ENCODE results near the gene SF3B2. TPM values are rescaled to one million over a fixed set of nuclear protein-coding genes. Genes with fewer than 3 reads are reported as not detected.

SF3B2 gene
- total and polyA plus RNA-seq, 9 of the 15 experiments (the other 6 are each of a cell fraction or from before 2014, with no cell fraction given): 58.3 to 248 (median 157) TPM

DNA sequence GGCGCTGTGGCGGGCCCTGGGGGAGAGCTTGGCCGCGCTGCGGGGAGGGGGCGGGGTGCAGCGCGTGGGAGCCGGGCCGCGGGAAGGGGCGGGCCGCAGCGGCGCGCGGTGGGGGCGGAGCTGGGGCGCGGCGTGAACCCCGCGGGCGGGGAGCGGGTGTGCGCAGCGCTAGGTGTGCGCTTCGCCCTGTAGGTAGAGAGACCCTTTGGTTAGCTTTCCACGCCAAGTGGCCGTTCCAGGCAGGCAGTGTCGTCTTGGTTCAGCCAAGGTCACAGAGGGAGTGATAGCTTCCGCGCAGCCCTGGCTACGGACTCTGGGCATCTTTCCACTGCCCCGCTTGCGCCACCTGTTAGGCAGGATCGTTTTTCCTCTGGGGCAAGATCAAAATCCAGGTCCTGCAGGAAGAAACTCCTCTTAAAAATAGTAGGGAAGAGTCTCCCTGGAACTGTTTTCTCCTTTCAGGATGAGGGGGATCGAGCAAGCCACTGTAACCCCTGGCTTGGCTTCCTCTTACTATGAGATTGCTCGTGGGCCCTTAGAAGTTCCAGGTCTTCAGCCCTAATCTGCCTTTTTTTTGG is 49.4 kb upstream of the SF3B2 start (continued):
- TF ChIP-seq, protein P1, sequence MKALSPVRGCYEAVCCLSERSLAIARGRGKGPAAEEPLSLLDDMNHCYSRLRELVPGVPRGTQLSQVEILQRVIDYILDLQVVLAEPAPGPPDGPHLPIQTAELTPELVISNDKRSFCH (CRISPR knock-in tag; IDR thresholded peaks at IDR 0.05): no peak
- TF ChIP-seq, protein P1 (tag; IDR thresholded peaks at IDR 0.05): no peak
- peak; percentile 56 to 65; a peak in 2 of 4 replicates for TF ChIP-seq NRF1 (conservative IDR thresholded peaks at IDR 0.05 in 1 of 2, IDR thresholded peaks at IDR 0.05 in 1 of 2)
- TF ChIP-seq, protein P2, sequence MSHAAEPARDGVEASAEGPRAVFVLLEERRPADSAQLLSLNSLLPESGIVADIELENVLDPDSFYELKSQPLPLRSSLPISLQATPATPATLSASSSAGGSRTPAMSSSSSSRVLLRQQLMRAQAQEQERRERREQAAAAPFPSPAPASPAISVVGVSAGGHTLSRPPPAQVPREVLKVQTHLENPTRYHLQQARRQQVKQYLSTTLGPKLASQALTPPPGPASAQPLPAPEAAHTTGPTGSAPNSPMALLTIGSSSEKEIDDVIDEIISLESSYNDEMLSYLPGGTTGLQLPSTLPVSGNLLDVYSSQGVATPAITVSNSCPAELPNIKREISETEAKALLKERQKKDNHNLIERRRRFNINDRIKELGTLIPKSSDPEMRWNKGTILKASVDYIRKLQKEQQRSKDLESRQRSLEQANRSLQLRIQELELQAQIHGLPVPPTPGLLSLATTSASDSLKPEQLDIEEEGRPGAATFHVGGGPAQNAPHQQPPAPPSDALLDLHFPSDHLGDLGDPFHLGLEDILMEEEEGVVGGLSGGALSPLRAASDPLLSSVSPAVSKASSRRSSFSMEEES (CRISPR knock-in tag; IDR thresholded peaks at IDR 0.05): no peak
- no peak for TF ChIP-seq CBX1 (IDR thresholded peaks at IDR 0.05; ENCODE audit: low read depth)
- no peak for TF ChIP-seq PHF20 (IDR thresholded peaks at IDR 0.05; ENCODE audit: partially characterized antibody)
- TF ChIP-seq, protein P3, sequence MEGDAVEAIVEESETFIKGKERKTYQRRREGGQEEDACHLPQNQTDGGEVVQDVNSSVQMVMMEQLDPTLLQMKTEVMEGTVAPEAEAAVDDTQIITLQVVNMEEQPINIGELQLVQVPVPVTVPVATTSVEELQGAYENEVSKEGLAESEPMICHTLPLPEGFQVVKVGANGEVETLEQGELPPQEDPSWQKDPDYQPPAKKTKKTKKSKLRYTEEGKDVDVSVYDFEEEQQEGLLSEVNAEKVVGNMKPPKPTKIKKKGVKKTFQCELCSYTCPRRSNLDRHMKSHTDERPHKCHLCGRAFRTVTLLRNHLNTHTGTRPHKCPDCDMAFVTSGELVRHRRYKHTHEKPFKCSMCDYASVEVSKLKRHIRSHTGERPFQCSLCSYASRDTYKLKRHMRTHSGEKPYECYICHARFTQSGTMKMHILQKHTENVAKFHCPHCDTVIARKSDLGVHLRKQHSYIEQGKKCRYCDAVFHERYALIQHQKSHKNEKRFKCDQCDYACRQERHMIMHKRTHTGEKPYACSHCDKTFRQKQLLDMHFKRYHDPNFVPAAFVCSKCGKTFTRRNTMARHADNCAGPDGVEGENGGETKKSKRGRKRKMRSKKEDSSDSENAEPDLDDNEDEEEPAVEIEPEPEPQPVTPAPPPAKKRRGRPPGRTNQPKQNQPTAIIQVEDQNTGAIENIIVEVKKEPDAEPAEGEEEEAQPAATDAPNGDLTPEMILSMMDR (IDR thresholded peaks at IDR 0.05 in 2 of 3, conservative IDR thresholded peaks at IDR 0.05 in 1 of 3; ENCODE audit: insufficient read depth in 2 of 3, low read depth in 1 of 3, low read length in 3 of 3): peak in 1 of 3 experiments; percentile 17; a peak in 1 of 6 replicates
- no peak for TF ChIP-seq SNRNP70 (optimal IDR thresholded peaks at IDR 0.05; ENCODE audit: low read depth, low read length)
- TF ChIP-seq HMG20B (CRISPR knock-in tag; IDR thresholded peaks at IDR 0.05): no peak
- no peak for TF ChIP-seq SMAD2 (IDR thresholded peaks at IDR 0.05; ENCODE audit: low read depth, low read length)
- no peak for TF ChIP-seq ATF7 (IDR thresholded peaks at IDR 0.05)
- TF ChIP-seq ZNF780A (CRISPR knock-in tag; IDR thresholded peaks at IDR 0.05): no peak
- TF ChIP-seq SAP30 (IDR thresholded peaks at IDR 0.05; ENCODE audit: borderline replicate concordance, insufficient read depth, low read depth, low read length, poor library complexity, severe bottlenecking): peak; percentile 74
- TF ChIP-seq, protein P4, sequence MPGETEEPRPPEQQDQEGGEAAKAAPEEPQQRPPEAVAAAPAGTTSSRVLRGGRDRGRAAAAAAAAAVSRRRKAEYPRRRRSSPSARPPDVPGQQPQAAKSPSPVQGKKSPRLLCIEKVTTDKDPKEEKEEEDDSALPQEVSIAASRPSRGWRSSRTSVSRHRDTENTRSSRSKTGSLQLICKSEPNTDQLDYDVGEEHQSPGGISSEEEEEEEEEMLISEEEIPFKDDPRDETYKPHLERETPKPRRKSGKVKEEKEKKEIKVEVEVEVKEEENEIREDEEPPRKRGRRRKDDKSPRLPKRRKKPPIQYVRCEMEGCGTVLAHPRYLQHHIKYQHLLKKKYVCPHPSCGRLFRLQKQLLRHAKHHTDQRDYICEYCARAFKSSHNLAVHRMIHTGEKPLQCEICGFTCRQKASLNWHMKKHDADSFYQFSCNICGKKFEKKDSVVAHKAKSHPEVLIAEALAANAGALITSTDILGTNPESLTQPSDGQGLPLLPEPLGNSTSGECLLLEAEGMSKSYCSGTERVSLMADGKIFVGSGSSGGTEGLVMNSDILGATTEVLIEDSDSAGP (CRISPR knock-in tag; IDR thresholded peaks at IDR 0.05): no peak
- TF ChIP-seq RBBP5 (IDR thresholded peaks at IDR 0.05; ENCODE audit: borderline replicate concordance, insufficient read depth, low read length, poor library complexity, severe bottlenecking): no peak
- TF ChIP-seq MYNN (IDR thresholded peaks at IDR 0.05): no peak
- TF ChIP-seq MYNN (CRISPR knock-in tag; IDR thresholded peaks at IDR 0.05): no peak
- peak in 1 of 2 experiments; percentile 48; a peak in 1 of 4 replicates for TF ChIP-seq SIN3A (IDR thresholded peaks at IDR 0.05; ENCODE audit: borderline replicate concordance in 2 of 2, control insufficient read depth in 1 of 2, low read depth in 2 of 2, low read length in 2 of 2)

Measured in K562 (cell line).